HepG2 (cell line): ENCODE results near the gene GRK5. TPM values are rescaled to one million over a fixed set of nuclear protein-coding genes. Genes with fewer than 3 reads are reported as not detected.

ENCODE experiments used
- BCL6 ChIP-seq: IDR thresholded peaks from 2 replicates; pipeline ENCODE4 v1.6.1; 2016; ENCODE audit warnings: missing genetic modification reagents, missing compliant biosample characterization
- BRCA1 ChIP-seq: sonication (generic); formaldehyde crosslinking; IDR thresholded peaks from 2 replicates; pipeline ENCODE4 v1.4.0; 2020; ENCODE audit warnings: missing genetic modification reagents
- CBX2 ChIP-seq, 2 experiments: fragments of 200-600 bp in 1 of 2; sonication (generic); formaldehyde crosslinking in 1 of 2; IDR thresholded peaks; 2 replicates each; pipeline versions ENCODE4 v1.7.0 to v1.8.1; 2018 to 2022; ENCODE audit warnings: low read depth in 2 of 2, low read length in 1 of 2, mild to moderate bottlenecking in 1 of 2, missing genetic modification reagents in 1 of 2
- ETV5 ChIP-seq: IDR thresholded peaks from 2 replicates; pipeline ENCODE4 v1.6.1; 2018; ENCODE audit warnings: missing biosample characterization, missing genetic modification reagents, inconsistent platforms, borderline replicate concordance
- HMG20B ChIP-seq: conservative IDR thresholded peaks from 2 replicates; pipeline ENCODE4 v1.6.1; 2016; ENCODE audit warnings: missing genetic modification reagents, missing compliant biosample characterization
- KLF6 ChIP-seq: IDR thresholded peaks from 2 replicates; pipeline ENCODE4 v1.8.0; 2016; ENCODE audit warnings: missing biosample characterization, missing genetic modification reagents
- PAWR ChIP-seq: sonication (generic); formaldehyde crosslinking; IDR thresholded peaks from 2 replicates; pipeline ENCODE4 v1.4.0; 2020; ENCODE audit warnings: missing genetic modification reagents, mild to moderate bottlenecking, borderline replicate concordance
- PRMT3 ChIP-seq: sonication (generic); formaldehyde crosslinking; IDR thresholded peaks from 2 replicates; pipeline ENCODE4 v1.8.1; 2022; ENCODE audit warnings: low read depth, mild to moderate bottlenecking, moderate library complexity, missing genetic modification reagents, borderline replicate concordance
- RAD51 ChIP-seq: fragments of 450-650 bp; IDR thresholded peaks from 2 replicates; pipeline ENCODE4 v1.6.1; 2016; ENCODE audit warnings: borderline replicate concordance
- ZFP36L2 ChIP-seq: sonication (generic); formaldehyde crosslinking; IDR thresholded peaks from 2 replicates; pipeline ENCODE4 v1.4.0; 2020; ENCODE audit warnings: missing genetic modification reagents
- ZFY ChIP-seq: sonication (generic); formaldehyde crosslinking; IDR thresholded peaks from 2 replicates; pipeline ENCODE4 v1.4.0; 2020; ENCODE audit warnings: missing genetic modification reagents
- ZNF264 ChIP-seq: sonication (generic); formaldehyde crosslinking; IDR thresholded peaks from 2 replicates; pipeline ENCODE4 v1.4.0; 2020; ENCODE audit warnings: missing genetic modification reagents
- ZNF552 ChIP-seq: sonication (generic); formaldehyde crosslinking; IDR thresholded peaks from 2 replicates; pipeline ENCODE4 v1.9.0; 2022; ENCODE audit warnings: missing genetic modification reagents, mild to moderate bottlenecking, borderline replicate concordance
- ZNF556 ChIP-seq: sonication (generic); formaldehyde crosslinking; IDR thresholded peaks from 2 replicates; pipeline ENCODE4 v1.4.0; 2020; ENCODE audit warnings: mild to moderate bottlenecking, missing genetic modification reagents, borderline replicate concordance
- ZNF672 ChIP-seq: sonication (generic); formaldehyde crosslinking; IDR thresholded peaks from 2 replicates; pipeline ENCODE4 v1.8.1; 2022; ENCODE audit warnings: missing genetic modification reagents
- ZNF749 ChIP-seq: sonication (generic); formaldehyde crosslinking; IDR thresholded peaks from 2 replicates; pipeline ENCODE4 v1.8.0; 2022; ENCODE audit warnings: mild to moderate bottlenecking, missing genetic modification reagents, moderate library complexity, borderline replicate concordance
- polyA plus RNA-seq, 8 experiments: library from polyadenylated mRNA; depleted of rRNA in 3 of 8; stranded (reverse) in 7 of 8; unstranded in 1 of 8; fragments of >200 nt; fragmentation: Illumina TruSeq in 4 of 8; extraction: Trizol in 4 of 8; gene quantifications; 2 replicates each; pipeline versions ENCODE4 v1.2.1 to v1.2.3, GENCODE V29; 2011 to 2016; ENCODE audit warnings: low read depth in 4 of 8, missing spikeins in 1 of 8, mixed read lengths in 1 of 8; ENCODE audit not compliant: insufficient read depth in 1 of 8
- total RNA-seq, 5 experiments: library from RNA; depleted of rRNA; stranded (reverse); fragments of >200 nt; fragmentation: Illumina TruSeq; extraction: Trizol; gene quantifications; 2 replicates each; pipeline ENCODE4 v1.2.3, GENCODE V29; 2016; ENCODE audit warnings: low read depth in 1 of 5
- TF ChIP-seq, protein P1 (sequence below): sonication (generic); formaldehyde crosslinking; IDR thresholded peaks from 2 replicates; pipeline ENCODE4 v1.4.0; 2020; ENCODE audit warnings: mild to moderate bottlenecking, missing genetic modification reagents
- TF ChIP-seq, protein P2 (sequence below): sonication (generic); formaldehyde crosslinking; IDR thresholded peaks from 2 replicates; pipeline ENCODE4 v1.9.0; 2021; ENCODE audit warnings: missing genetic modification reagents, mild to moderate bottlenecking, borderline replicate concordance
- TF ChIP-seq, protein P3 (sequence below): sonication (generic); formaldehyde crosslinking; IDR thresholded peaks from 2 replicates; pipeline ENCODE4 v1.4.0; 2020; ENCODE audit warnings: missing genetic modification reagents, mild to moderate bottlenecking, borderline replicate concordance

GRK5 gene
- total and polyA plus RNA-seq, 2 of the 13 experiments (the other 11 are each of a cell fraction or from before 2014, with no cell fraction given) = 10.4 to 12.6 TPM

DNA sequence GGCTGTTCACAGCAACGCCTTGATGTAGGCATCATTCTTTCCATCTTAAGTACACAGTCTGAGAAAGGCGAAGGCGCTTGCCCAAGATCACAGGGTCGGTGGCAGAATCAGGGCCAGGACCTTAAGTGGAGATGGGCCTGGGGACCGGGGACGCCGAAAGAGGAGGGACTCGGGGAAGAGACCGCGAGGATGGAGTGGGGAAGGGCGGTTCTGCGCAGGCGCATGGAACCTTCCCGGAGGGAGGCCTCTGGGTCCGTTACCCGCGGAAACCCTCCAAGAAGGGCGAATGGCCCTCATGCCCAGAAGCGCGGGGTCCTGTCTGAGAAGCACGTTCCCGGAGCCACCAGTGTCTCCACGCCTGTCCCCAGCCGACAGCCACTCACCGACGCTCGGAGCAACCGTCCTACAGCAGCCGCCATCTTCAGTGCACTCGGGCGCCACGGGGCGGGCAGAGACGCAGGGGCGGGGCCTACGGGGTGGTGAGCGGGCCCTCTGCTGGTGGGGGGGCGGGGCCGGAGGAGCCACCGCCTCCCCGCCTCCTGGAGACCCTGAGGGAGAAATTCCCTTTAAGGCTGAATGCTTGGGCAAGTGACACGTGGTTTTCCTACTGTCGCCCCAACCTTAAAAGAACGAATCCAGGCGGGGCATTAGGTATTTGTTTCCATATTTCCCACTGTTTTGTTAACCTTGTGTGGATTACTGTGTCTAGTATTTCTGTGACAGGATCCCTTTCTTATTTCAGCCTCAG is 28.8 kb upstream of the GRK5 start, which contains the start of gene PRDX3 (continued):
- TF ChIP-seq ZNF264 (CRISPR knock-in tag) = 0 out of 2 replicates have a peak, but pooled peaks have one; percentile 63
- TF ChIP-seq RAD51 = no peak
- TF ChIP-seq PRMT3 = no peak
- TF ChIP-seq ETV5 (CRISPR knock-in tag) = no peak; the same call in 1 of the 2 replicates
- 0 out of 2 replicates have a peak, but pooled peaks have one; percentile 75 for TF ChIP-seq ZNF552
- TF ChIP-seq ZNF556 (CRISPR knock-in tag) = 0 out of 2 replicates have a peak, but pooled peaks have one; percentile 62
- TF ChIP-seq BCL6 (CRISPR knock-in tag) = peak; percentile 13; the same call in 1 of the 2 replicates
- TF ChIP-seq, protein P1, sequence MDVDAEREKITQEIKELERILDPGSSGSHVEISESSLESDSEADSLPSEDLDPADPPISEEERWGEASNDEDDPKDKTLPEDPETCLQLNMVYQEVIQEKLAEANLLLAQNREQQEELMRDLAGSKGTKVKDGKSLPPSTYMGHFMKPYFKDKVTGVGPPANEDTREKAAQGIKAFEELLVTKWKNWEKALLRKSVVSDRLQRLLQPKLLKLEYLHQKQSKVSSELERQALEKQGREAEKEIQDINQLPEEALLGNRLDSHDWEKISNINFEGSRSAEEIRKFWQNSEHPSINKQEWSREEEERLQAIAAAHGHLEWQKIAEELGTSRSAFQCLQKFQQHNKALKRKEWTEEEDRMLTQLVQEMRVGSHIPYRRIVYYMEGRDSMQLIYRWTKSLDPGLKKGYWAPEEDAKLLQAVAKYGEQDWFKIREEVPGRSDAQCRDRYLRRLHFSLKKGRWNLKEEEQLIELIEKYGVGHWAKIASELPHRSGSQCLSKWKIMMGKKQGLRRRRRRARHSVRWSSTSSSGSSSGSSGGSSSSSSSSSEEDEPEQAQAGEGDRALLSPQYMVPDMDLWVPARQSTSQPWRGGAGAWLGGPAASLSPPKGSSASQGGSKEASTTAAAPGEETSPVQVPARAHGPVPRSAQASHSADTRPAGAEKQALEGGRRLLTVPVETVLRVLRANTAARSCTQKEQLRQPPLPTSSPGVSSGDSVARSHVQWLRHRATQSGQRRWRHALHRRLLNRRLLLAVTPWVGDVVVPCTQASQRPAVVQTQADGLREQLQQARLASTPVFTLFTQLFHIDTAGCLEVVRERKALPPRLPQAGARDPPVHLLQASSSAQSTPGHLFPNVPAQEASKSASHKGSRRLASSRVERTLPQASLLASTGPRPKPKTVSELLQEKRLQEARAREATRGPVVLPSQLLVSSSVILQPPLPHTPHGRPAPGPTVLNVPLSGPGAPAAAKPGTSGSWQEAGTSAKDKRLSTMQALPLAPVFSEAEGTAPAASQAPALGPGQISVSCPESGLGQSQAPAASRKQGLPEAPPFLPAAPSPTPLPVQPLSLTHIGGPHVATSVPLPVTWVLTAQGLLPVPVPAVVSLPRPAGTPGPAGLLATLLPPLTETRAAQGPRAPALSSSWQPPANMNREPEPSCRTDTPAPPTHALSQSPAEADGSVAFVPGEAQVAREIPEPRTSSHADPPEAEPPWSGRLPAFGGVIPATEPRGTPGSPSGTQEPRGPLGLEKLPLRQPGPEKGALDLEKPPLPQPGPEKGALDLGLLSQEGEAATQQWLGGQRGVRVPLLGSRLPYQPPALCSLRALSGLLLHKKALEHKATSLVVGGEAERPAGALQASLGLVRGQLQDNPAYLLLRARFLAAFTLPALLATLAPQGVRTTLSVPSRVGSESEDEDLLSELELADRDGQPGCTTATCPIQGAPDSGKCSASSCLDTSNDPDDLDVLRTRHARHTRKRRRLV (CRISPR knock-in tag) = 0 out of 2 replicates have a peak, but pooled peaks have one; percentile 42
- TF ChIP-seq, protein P2, sequence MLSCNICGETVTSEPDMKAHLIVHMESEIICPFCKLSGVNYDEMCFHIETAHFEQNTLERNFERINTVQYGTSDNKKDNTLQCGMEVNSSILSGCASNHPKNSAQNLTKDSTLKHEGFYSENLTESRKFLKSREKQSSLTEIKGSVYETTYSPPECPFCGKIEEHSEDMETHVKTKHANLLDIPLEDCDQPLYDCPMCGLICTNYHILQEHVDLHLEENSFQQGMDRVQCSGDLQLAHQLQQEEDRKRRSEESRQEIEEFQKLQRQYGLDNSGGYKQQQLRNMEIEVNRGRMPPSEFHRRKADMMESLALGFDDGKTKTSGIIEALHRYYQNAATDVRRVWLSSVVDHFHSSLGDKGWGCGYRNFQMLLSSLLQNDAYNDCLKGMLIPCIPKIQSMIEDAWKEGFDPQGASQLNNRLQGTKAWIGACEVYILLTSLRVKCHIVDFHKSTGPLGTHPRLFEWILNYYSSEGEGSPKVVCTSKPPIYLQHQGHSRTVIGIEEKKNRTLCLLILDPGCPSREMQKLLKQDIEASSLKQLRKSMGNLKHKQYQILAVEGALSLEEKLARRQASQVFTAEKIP = no peak
- no peak for TF ChIP-seq ZNF672 (CRISPR knock-in tag)
- TF ChIP-seq, protein P3, sequence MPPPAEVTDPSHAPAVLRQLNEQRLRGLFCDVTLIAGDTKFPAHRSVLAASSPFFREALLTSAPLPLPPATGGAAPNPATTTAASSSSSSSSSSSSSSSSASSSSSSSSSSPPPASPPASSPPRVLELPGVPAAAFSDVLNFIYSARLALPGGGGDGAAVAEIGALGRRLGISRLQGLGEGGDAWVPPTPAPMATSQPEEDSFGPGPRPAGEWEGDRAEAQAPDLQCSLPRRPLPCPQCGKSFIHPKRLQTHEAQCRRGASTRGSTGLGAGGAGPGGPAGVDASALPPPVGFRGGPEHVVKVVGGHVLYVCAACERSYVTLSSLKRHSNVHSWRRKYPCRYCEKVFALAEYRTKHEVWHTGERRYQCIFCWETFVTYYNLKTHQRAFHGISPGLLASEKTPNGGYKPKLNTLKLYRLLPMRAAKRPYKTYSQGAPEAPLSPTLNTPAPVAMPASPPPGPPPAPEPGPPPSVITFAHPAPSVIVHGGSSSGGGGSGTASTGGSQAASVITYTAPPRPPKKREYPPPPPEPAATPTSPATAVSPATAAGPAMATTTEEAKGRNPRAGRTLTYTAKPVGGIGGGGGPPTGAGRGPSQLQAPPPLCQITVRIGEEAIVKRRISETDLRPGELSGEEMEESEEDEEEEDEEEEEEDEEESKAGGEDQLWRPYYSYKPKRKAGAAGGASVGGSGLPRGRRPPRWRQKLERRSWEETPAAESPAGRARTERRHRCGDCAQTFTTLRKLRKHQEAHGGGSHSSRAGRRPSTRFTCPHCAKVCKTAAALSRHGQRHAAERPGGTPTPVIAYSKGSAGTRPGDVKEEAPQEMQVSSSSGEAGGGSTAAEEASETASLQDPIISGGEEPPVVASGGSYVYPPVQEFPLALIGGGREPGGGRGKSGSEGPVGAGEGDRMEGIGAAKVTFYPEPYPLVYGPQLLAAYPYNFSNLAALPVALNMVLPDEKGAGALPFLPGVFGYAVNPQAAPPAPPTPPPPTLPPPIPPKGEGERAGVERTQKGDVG = 0 out of 2 replicates have a peak, but pooled peaks have one; percentile 43
- no peak for TF ChIP-seq PAWR (CRISPR knock-in tag)
- no peak for TF ChIP-seq HMG20B
- 0 out of 2 replicates have a peak, but pooled peaks have one; percentile 50 for TF ChIP-seq BRCA1 (CRISPR knock-in tag)
- TF ChIP-seq KLF6 (CRISPR knock-in tag) = peak; percentile 25; the same call in 1 of the 2 replicates
- no peak for TF ChIP-seq CBX2 (IDR thresholded peaks at IDR 0.05; ENCODE audit: low read depth, low read length)
- TF ChIP-seq CBX2 (CRISPR knock-in tag; IDR thresholded peaks at IDR 0.05; ENCODE audit: low read depth) = no peak
- no peak for TF ChIP-seq ZFP36L2 (CRISPR knock-in tag)
- peak; percentile 95 for TF ChIP-seq ZFY (CRISPR knock-in tag)
- TF ChIP-seq ZNF749 = no peak; the same call in 1 of the 2 replicates
